ENCODE results near the gene LARP1.

The LARP1 gene

DNA sequence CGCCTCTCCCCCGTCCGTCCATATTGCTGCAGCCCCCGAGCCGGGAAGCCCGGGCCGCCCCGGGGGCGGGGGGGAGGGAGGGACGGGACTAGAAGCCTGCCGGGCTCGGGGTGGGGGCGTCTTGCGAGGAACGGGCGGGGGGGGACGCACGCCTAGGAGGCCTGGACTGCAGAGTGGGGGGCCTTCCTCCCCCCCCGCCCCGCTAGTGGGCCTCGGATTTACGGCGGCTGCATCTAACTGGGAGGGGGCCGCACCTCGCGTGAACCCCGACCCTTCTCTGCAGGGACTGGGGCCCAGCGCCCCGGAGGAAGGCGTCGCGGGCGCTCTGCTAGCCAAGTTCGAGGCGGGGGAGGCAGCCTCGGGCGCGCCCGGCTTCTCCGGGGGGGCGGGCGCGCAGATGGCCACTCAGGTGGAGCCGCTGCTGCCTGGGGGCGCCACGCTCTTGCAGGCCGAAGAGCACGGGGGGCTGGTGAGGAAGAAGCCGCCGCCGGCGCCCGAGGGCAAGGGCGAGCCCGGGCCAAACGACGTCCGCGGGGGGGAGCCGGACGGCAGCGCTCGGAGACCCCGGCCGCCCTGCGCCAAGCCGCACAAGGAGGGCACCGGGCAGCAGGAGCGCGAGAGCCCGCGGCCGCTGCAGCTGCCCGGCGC, at the start of gene LARP1:
Gene LARP1, plus strand, starts transcription at position 17 of the 648 bp plus-strand sequence. Its CDS starts 381 bp downstream, at position 398.
- no peaks in the 10 kb centered on the region for H3K36me3 ChIP-seq (ENCODE audit: control insufficient read depth in 2 of 2, insufficient read depth in 2 of 2, low read length in 2 of 2)
- no peaks in the 10 kb centered on the region for H3K9me3 ChIP-seq (ENCODE audit: control insufficient read depth in 2 of 2, low read length in 2 of 2)
- peak within 1 kb of the TSS; percentile 92 to 93 for H3K9ac ChIP-seq (ENCODE audit: low read depth in 1 of 2, low read length in 2 of 2)
- peaks cover 21 to 24% of the 10 kb centered on the region in 2 donors for H3K4me1 ChIP-seq (ENCODE audit: control insufficient read depth in 2 of 2, insufficient read depth in 2 of 2, low read length in 2 of 2)
- H3K27me3 ChIP-seq (ENCODE audit: control insufficient read depth in 2 of 2, insufficient read depth in 2 of 2, low read length in 2 of 2) = no peaks in the 10 kb centered on the region
- H3K27ac ChIP-seq (ENCODE audit: low read depth in 2 of 2, low read length in 2 of 2) = peak within 1 kb of the TSS; percentile 91 to 95
- peak within 1 kb of the TSS; percentile 90 to 96 for H3K4me3 ChIP-seq (ENCODE audit: low read length in 2 of 2)

GRCh38 chr5:154706416-154706815, 48.8 kb upstream of the LARP1 start:
- H3K9me3 ChIP-seq (ENCODE audit: control insufficient read depth in 2 of 2, low read length in 2 of 2) = no peaks in the 10 kb centered on the region
- H3K4me1 ChIP-seq (ENCODE audit: control insufficient read depth in 2 of 2, insufficient read depth in 2 of 2, low read length in 2 of 2) = no peaks in the 10 kb centered on the region
- no peak overlapping the region for H3K27ac ChIP-seq (ENCODE audit: low read depth in 2 of 2, low read length in 2 of 2)
- no peaks in the 10 kb centered on the region for H3K27me3 ChIP-seq (ENCODE audit: control insufficient read depth in 2 of 2, insufficient read depth in 2 of 2, low read length in 2 of 2)
- no peaks in the 10 kb centered on the region for H3K36me3 ChIP-seq (ENCODE audit: control insufficient read depth in 2 of 2, insufficient read depth in 2 of 2, low read length in 2 of 2)
- no peak overlapping the region for H3K4me3 ChIP-seq (ENCODE audit: low read length in 2 of 2)
- no peak overlapping the region for H3K9ac ChIP-seq (ENCODE audit: low read depth in 1 of 2, low read length in 2 of 2)

DNA sequence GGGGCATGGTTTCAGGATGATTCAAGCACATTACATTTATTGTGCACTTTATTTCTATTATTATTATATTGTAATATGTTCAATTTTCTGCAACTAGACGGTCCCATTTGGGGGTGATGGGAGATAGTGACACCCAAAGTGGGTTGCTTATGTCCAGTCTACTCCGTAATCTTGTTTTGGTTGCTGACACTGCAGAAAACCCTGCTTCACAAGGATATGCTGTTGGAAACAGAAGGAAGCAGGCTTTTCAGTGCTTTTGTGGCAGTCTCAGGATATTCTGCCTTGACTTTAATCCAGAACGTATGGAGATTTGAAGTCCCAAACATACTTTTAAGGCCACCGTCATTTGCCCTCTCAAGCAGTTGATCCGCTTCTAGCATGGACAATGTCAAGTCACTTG, 47.5 kb upstream of the LARP1 start:
- Histone ChIP-seq H3K9me3 (ENCODE audit: control insufficient read depth in 2 of 2, low read length in 2 of 2) (no peaks in the 10 kb centered on the region), H3K9ac (ENCODE audit: low read depth in 1 of 2, low read length in 2 of 2) (no peak overlapping the region), H3K36me3 (ENCODE audit: control insufficient read depth in 2 of 2, insufficient read depth in 2 of 2, low read length in 2 of 2) (no peaks in the 10 kb centered on the region), H3K27ac (ENCODE audit: low read depth in 2 of 2, low read length in 2 of 2) (no peak overlapping the region), H3K4me3 (ENCODE audit: low read length in 2 of 2) (no peak overlapping the region), H3K27me3 (ENCODE audit: control insufficient read depth in 2 of 2, insufficient read depth in 2 of 2, low read length in 2 of 2) (no peaks in the 10 kb centered on the region), H3K4me1 (ENCODE audit: control insufficient read depth in 2 of 2, insufficient read depth in 2 of 2, low read length in 2 of 2) (no peaks in the 10 kb centered on the region)

DNA sequence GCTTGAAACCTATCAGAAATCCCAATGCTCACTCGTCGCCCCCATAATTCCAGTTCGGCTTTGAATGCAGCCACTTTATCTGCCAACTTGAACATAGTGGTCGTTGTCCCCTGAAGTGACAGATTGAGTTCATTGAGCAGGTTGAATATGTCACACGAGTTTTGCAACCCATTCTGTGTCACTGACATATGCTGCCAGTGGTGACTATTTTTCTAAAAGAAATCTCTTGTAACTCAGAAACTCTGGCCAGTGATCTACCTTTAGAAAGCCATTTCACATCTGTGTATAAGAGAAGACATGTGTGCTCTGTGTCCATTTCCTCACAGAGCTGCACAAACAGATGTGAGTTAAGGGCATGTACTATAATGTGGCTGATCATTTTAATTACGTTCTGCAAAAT, 47.0 kb upstream of the LARP1 start:
- Histone ChIP-seq H3K9me3 (ENCODE audit: control insufficient read depth in 2 of 2, low read length in 2 of 2) (no peaks in the 10 kb centered on the region), H3K4me1 (ENCODE audit: control insufficient read depth in 2 of 2, insufficient read depth in 2 of 2, low read length in 2 of 2) (peaks cover 4 to 6% of the 10 kb centered on the region in 2 donors), H3K27me3 (ENCODE audit: control insufficient read depth in 2 of 2, insufficient read depth in 2 of 2, low read length in 2 of 2) (no peaks in the 10 kb centered on the region), H3K36me3 (ENCODE audit: control insufficient read depth in 2 of 2, insufficient read depth in 2 of 2, low read length in 2 of 2) (no peaks in the 10 kb centered on the region), H3K9ac (ENCODE audit: low read depth in 1 of 2, low read length in 2 of 2) (no peak overlapping the region), H3K27ac (ENCODE audit: low read depth in 2 of 2, low read length in 2 of 2) (no peak overlapping the region), H3K4me3 (ENCODE audit: low read length in 2 of 2) (no peak overlapping the region)

GRCh38 chr5:154708846-154709245, 46.3 kb upstream of the LARP1 start:
- H3K36me3 ChIP-seq (ENCODE audit: control insufficient read depth in 2 of 2, insufficient read depth in 2 of 2, low read length in 2 of 2) = no peaks in the 10 kb centered on the region
- peaks cover 9 to 11% of the 10 kb centered on the region in 2 donors for H3K4me1 ChIP-seq (ENCODE audit: control insufficient read depth in 2 of 2, insufficient read depth in 2 of 2, low read length in 2 of 2)
- no peak overlapping the region for H3K4me3 ChIP-seq (ENCODE audit: low read length in 2 of 2)
- H3K9me3 ChIP-seq (ENCODE audit: control insufficient read depth in 2 of 2, low read length in 2 of 2) = no peaks in the 10 kb centered on the region
- no peaks in the 10 kb centered on the region for H3K27me3 ChIP-seq (ENCODE audit: control insufficient read depth in 2 of 2, insufficient read depth in 2 of 2, low read length in 2 of 2)
- no peak overlapping the region for H3K27ac ChIP-seq (ENCODE audit: low read depth in 2 of 2, low read length in 2 of 2)
- H3K9ac ChIP-seq (ENCODE audit: low read depth in 1 of 2, low read length in 2 of 2) = no peak overlapping the region

GRCh38 chr5:154709368-154710305, 45.5 kb upstream of the LARP1 start:
- H3K4me3 ChIP-seq (ENCODE audit: low read length in 2 of 2) = no peak overlapping the region
- H3K27ac ChIP-seq (ENCODE audit: low read depth in 2 of 2, low read length in 2 of 2) = no peak overlapping the region
- no peak overlapping the region for H3K9ac ChIP-seq (ENCODE audit: low read depth in 1 of 2, low read length in 2 of 2)
- peaks cover 13 to 17% of the 10 kb centered on the region in 2 donors for H3K4me1 ChIP-seq (ENCODE audit: control insufficient read depth in 2 of 2, insufficient read depth in 2 of 2, low read length in 2 of 2)
- H3K9me3 ChIP-seq (ENCODE audit: control insufficient read depth in 2 of 2, low read length in 2 of 2) = no peaks in the 10 kb centered on the region
- no peaks in the 10 kb centered on the region for H3K36me3 ChIP-seq (ENCODE audit: control insufficient read depth in 2 of 2, insufficient read depth in 2 of 2, low read length in 2 of 2)
- no peaks in the 10 kb centered on the region for H3K27me3 ChIP-seq (ENCODE audit: control insufficient read depth in 2 of 2, insufficient read depth in 2 of 2, low read length in 2 of 2)

GRCh38 chr5:154712518-154713437, 42.4 kb upstream of the LARP1 start:
- peak overlapping the region; percentile 57 to 70 for H3K9ac ChIP-seq (ENCODE audit: low read depth in 1 of 2, low read length in 2 of 2)
- H3K27me3 ChIP-seq (ENCODE audit: control insufficient read depth in 2 of 2, insufficient read depth in 2 of 2, low read length in 2 of 2) = no peaks in the 10 kb centered on the region
- H3K4me1 ChIP-seq (ENCODE audit: control insufficient read depth in 2 of 2, insufficient read depth in 2 of 2, low read length in 2 of 2) = peaks cover 17 to 18% of the 10 kb centered on the region in 2 donors
- peak overlapping the region; percentile 64 to 73 for H3K4me3 ChIP-seq (ENCODE audit: low read length in 2 of 2)
- H3K9me3 ChIP-seq (ENCODE audit: control insufficient read depth in 2 of 2, low read length in 2 of 2) = no peaks in the 10 kb centered on the region
- H3K27ac ChIP-seq (ENCODE audit: low read depth in 2 of 2, low read length in 2 of 2) = peak overlapping the region; percentile 79
- H3K36me3 ChIP-seq (ENCODE audit: control insufficient read depth in 2 of 2, insufficient read depth in 2 of 2, low read length in 2 of 2) = no peaks in the 10 kb centered on the region

- H3K27ac ChIP-seq (ENCODE audit: low read depth in 2 of 2, low read length in 2 of 2) = peak overlapping the region; percentile 79
- H3K36me3 ChIP-seq (ENCODE audit: control insufficient read depth in 2 of 2, insufficient read depth in 2 of 2, low read length in 2 of 2) = no peaks in the 10 kb centered on the region
- peaks cover 17 to 18% of the 10 kb centered on the region in 2 donors for H3K4me1 ChIP-seq (ENCODE audit: control insufficient read depth in 2 of 2, insufficient read depth in 2 of 2, low read length in 2 of 2)
Measured at GRCh38 chr5:154713615-154714125, 41.5 kb upstream of the LARP1 start.

DNA sequence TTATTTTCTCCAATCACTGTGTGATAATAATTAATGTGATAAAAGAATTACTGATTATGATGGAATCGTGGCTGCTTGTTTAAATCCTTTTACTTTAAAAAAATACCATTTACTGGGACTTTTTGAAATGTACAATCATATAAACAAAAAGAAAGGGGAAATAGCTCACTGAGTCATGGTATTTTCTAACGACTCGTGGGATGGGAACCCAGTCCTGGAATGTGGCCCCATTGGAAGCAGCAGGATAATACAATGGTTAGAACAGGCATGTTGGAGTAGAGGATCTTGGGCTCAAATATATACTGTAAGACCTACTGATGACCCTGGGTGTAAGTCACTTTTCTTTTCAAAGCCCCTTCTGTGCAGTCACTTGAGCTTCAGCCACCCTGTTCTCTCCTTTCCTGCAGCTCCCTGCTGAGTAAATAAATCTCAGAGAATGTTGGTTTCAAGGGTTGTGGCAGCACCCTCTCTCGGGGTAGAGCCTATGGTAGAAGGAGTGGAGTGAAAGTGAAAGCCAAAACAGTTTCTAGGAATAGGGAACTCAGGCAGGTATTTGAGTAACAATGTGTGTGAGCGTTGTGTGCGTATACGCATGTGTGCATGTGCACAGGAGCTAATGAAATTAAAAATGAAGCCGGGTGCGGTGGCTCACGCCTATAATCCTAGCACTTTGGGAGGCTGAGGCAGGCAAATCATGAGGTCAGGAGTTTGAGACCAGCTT, 40.8 kb upstream of the LARP1 start:
- Histone ChIP-seq H3K27ac (ENCODE audit: low read depth in 2 of 2, low read length in 2 of 2) (peak overlapping the region; percentile 79), H3K27me3 (ENCODE audit: control insufficient read depth in 2 of 2, insufficient read depth in 2 of 2, low read length in 2 of 2) (no peaks in the 10 kb centered on the region)

More at GRCh38 chr5:154713615-154714125, 41.5 kb upstream of the LARP1 start:
- Histone ChIP-seq H3K4me3 (ENCODE audit: low read length in 2 of 2) (peak overlapping the region in 1 of 2 donors; percentile 73), H3K9me3 (ENCODE audit: control insufficient read depth in 2 of 2, low read length in 2 of 2) (no peaks in the 10 kb centered on the region), H3K27me3 (ENCODE audit: control insufficient read depth in 2 of 2, insufficient read depth in 2 of 2, low read length in 2 of 2) (no peaks in the 10 kb centered on the region), H3K9ac (ENCODE audit: low read depth in 1 of 2, low read length in 2 of 2) (peak overlapping the region in 1 of 2 donors; percentile 57)

More for the DNA sequence above, 40.8 kb upstream of the LARP1 start:
- Histone ChIP-seq H3K9ac (ENCODE audit: low read depth in 1 of 2, low read length in 2 of 2) (peak overlapping the region; percentile 43 to 56), H3K36me3 (ENCODE audit: control insufficient read depth in 2 of 2, insufficient read depth in 2 of 2, low read length in 2 of 2) (no peaks in the 10 kb centered on the region), H3K4me3 (ENCODE audit: low read length in 2 of 2) (peak overlapping the region; percentile 56 to 69), H3K9me3 (ENCODE audit: control insufficient read depth in 2 of 2, low read length in 2 of 2) (no peaks in the 10 kb centered on the region), H3K4me1 (ENCODE audit: control insufficient read depth in 2 of 2, insufficient read depth in 2 of 2, low read length in 2 of 2) (peaks cover 17 to 18% of the 10 kb centered on the region in 2 donors)
